Left lung (tissue), 10 donors: Measurements from ENCODE around the gene HGFAC. TPM values are rescaled to one million over a fixed set of nuclear protein-coding genes. Genes with fewer than 3 reads are reported as not detected.
A peak's percentile ranks its signal among the peaks of the same experiment; 100 is the strongest.

Source experiments
- ATAC-seq: fragments of 200-7000 bp; cut with Tn5 transposase; one replicate; pipeline ENCODE4 v1.9.1; 2020; ENCODE audit warnings: moderate library complexity
- DNase-seq, 4 donors: peaks; one replicate each; pipeline ENCODE4 v3.0.0-alpha.2; 2013 to 2020
- H3K27ac ChIP-seq, 2 donors: fragments of 200-600 bp; sonication (generic) in 1 of 2; one replicate each; pipeline versions ENCODE4 v1.5.0 to v1.8.0; 2020 to 2021
- H3K27me3 ChIP-seq, 2 donors: fragments of 200-600 bp; sonication (generic) in 1 of 2; one replicate each; pipeline versions ENCODE4 v1.5.0 to v1.8.0; 2020 to 2021
- H3K36me3 ChIP-seq, 2 donors: fragments of 200-600 bp; sonication (generic) in 1 of 2; one replicate each; pipeline versions ENCODE4 v1.5.0 to v1.8.0; 2020 to 2021
- H3K4me1 ChIP-seq, 2 donors: fragments of 200-600 bp; one replicate each; pipeline ENCODE4 v1.8.0; 2021
- H3K4me3 ChIP-seq, 2 donors: fragments of 200-600 bp; sonication (generic) in 1 of 2; one replicate each; pipeline versions ENCODE4 v1.5.0 to v1.8.0; 2020 to 2021; ENCODE audit warnings: mild to moderate bottlenecking in 1 of 2
- H3K9me3 ChIP-seq, 2 donors: fragments of 200-600 bp; sonication (generic) in 1 of 2; one replicate each; pipeline versions ENCODE4 v1.5.0 to v1.8.0; 2020 to 2021
- CTCF ChIP-seq, 2 donors: fragments of 200-600 bp; sonication (generic) in 1 of 2; IDR thresholded peaks; one replicate each; pipeline versions ENCODE4 v1.5.0 to v1.8.0; 2021; ENCODE audit warnings: antibody characterized with exemption in 2 of 2
- intact Hi-C, 2 donors: fragments of 100-400 bp; cut with DNase I; formaldehyde crosslinking; loops; one replicate each; pipeline versions ENCODE4 v1.11.2 to v1.14.2; 2022
- polyA plus RNA-seq, 6 donors: library from polyadenylated mRNA; unstranded; fragments of 120-200 nt; gene quantifications; one replicate each; pipeline ENCODE4 v1.2.1, GENCODE V29; 2013; ENCODE audit not compliant: insufficient read length in 6 of 6
- total RNA-seq, 2 donors: library from RNA; stranded (reverse); fragmentation: NEBNext Ultra II Directional; extraction: Animal tissue kit (Norgen Biotek cat#: 25700); gene quantifications; one replicate each; pipeline ENCODE4 v1.2.1, GENCODE V29; 2021
- donor health status: DM: no; HTN: yes; CAD: no.
- donor health status: DM: no; HTN: no; CAD: no.

The HGFAC gene
- total and polyA plus RNA-seq, 8 donors: 0.32 to 1.5 (median 0.72) TPM; not detected in 1

GRCh38 chr4:3411676-3412075 lies 30.1 kb upstream of the HGFAC start:
- Histone ChIP-seq H3K4me1 (no peaks in the 10 kb centered on the region), H3K9me3 (no peaks in the 10 kb centered on the region), H3K36me3 (peaks cover 0 to 14% of the 10 kb centered on the region in 2 donors), H3K27me3 (no peaks in the 10 kb centered on the region), H3K4me3 (no peak overlapping the region), H3K27ac (no peak overlapping the region)
- no peak for TF ChIP-seq CTCF (IDR thresholded peaks at IDR 0.05)
- DNase-seq (no peak), ATAC-seq (no peak)
- intact Hi-C loops: no loop called here

- ATAC-seq: no peak
- Histone ChIP-seq H3K9me3 (no peaks in the 10 kb centered on the region), H3K36me3 (peaks cover 0 to 21% of the 10 kb centered on the region in 2 donors), H3K27ac (no peak overlapping the region), H3K4me1 (no peaks in the 10 kb centered on the region), H3K4me3 (no peak overlapping the region), H3K27me3 (no peaks in the 10 kb centered on the region)
- no peak for TF ChIP-seq CTCF (IDR thresholded peaks at IDR 0.05)
- no peak for DNase-seq
- intact Hi-C loops: no loop called here
Observed at GRCh38 chr4:3412257-3413020, 29.3 kb upstream of the HGFAC start.

- TF ChIP-seq CTCF (IDR thresholded peaks at IDR 0.05): no peak
- Histone ChIP-seq H3K4me1 (no peaks in the 10 kb centered on the region), H3K4me3 (no peak overlapping the region), H3K27ac (no peak overlapping the region), H3K27me3 (no peaks in the 10 kb centered on the region), H3K9me3 (no peaks in the 10 kb centered on the region), H3K36me3 (peaks cover 0 to 29% of the 10 kb centered on the region in 2 donors)
- DNase-seq: peak in 1 of 4 donors; percentile 25
- ATAC-seq: no peak
- intact Hi-C loops: no loop called here
Observed at GRCh38 chr4:3413217-3413671, 28.5 kb upstream of the HGFAC start.

- Histone ChIP-seq H3K36me3 (peaks cover 0 to 33% of the 10 kb centered on the region in 2 donors), H3K27ac (no peak overlapping the region), H3K4me1 (no peaks in the 10 kb centered on the region), H3K4me3 (no peak overlapping the region), H3K27me3 (no peaks in the 10 kb centered on the region), H3K9me3 (no peaks in the 10 kb centered on the region)
- ATAC-seq (no peak), DNase-seq (peak; percentile 29 to 80 (median 61))
- intact Hi-C loops: no loop called here
- TF ChIP-seq CTCF (IDR thresholded peaks at IDR 0.05): no peak
Observed at GRCh38 chr4:3413675-3414420, 27.9 kb upstream of the HGFAC start.
